Mononuclear cell (primary cell): Measurements from ENCODE around the gene RFX3. TPM values are rescaled to one million over a fixed set of nuclear protein-coding genes. Genes with fewer than 3 reads are reported as not detected.

Experiments
- H3K27me3 ChIP-seq: 2 replicates; pipeline ENCODE4 v1.6.0; 2011; ENCODE audit warnings: low read length, control low read depth; ENCODE audit not compliant: insufficient read depth
- H3K4me1 ChIP-seq: 2 replicates; pipeline ENCODE4 v1.5.1; 2011; ENCODE audit warnings: mild to moderate bottlenecking, low read length, control low read depth; ENCODE audit not compliant: insufficient read depth
- H3K4me3 ChIP-seq: 2 replicates; pipeline ENCODE4 v1.5.1; 2011; ENCODE audit warnings: mild to moderate bottlenecking, low read length, moderate library complexity
- H3K9me3 ChIP-seq: 2 replicates; pipeline ENCODE4 v1.5.1; 2011; ENCODE audit warnings: low read depth, mild to moderate bottlenecking, control low read depth, low read length
- total RNA-seq: library from RNA; depleted of rRNA; stranded (reverse); fragments of >200 nt; gene quantifications from one replicate; pipeline ENCODE4 v1.2.3, GENCODE V29; 2012

The RFX3 gene
- total RNA-seq, 1 donor: 11.9 TPM

DNA sequence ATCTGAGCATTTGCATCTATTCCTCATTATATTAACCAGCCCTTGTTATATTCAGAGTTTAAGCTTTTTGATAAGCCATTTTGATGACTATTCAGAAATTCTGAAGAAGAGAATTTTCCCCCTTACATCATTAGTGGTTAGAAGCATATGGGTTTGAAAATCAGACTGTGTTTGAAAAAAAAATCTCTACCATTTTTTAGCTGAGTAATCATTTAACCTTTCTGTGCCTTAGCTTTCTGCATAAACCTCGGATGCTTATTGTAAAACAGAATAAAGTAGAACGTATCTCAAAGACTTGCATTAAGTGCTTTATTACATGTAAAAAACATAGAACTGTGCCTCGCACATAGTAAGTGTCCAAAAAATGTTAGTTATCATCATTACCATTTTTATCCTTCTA lies 278.6 kb downstream of the RFX3 start:
- H3K4me1 ChIP-seq: peaks cover 24% of the 10 kb centered on the region
- H3K4me3 ChIP-seq: no peak overlapping the region
- H3K27me3 ChIP-seq: no peaks in the 10 kb centered on the region
- no peaks in the 10 kb centered on the region for H3K9me3 ChIP-seq

DNA sequence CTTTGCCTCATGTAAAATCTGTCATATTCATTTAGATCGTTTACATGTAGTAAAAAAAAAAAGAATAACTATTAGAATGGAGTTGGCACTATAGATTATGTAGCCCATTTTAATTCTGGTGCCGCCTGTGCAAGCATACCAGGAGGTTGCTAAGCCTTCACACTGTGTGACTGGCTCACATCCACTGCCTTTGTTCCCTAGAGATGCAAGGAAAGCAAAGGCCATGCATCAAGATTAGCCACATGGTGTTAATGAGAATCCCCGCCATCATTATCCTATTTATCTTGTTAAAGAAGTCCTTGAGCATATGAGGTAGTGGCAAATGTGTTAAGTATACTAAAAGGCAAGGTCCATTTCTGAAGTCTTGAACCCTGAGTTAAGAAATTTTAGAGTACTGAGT lies 279.6 kb downstream of the RFX3 start:
- no peak overlapping the region for H3K4me3 ChIP-seq
- peaks cover 26% of the 10 kb centered on the region for H3K4me1 ChIP-seq
- no peaks in the 10 kb centered on the region for H3K27me3 ChIP-seq
- no peaks in the 10 kb centered on the region for H3K9me3 ChIP-seq

DNA sequence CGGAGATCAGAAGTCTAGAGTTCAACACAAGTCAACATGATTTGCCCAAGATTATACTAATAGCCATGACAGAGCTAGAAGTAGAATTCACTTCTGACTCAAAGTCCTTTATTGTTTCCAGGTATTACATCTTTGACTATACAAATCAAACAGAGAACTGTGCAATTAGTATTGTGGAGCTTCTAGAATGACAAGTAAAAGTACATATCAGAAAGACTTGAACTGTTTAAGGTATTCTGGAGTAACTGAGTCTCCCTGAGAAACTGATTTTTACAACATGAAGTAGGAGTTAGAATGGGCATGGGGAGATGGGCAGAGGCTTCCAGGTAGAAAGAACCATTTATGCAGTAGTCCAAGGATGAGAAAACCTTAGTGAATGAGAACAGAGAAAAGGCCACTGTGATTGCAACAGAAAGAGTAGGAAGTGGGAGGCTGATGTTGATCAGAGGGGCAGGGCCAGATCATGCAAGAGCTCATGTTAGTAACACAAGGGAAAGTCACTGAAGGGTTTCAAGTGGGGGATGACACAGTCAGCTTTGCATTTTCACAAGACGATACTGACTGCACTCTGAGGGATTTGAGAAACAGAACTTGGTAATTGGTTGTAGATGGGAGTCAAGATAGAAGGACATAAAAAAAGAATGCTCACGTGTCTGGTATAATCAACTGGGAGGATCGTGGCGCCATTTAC lies 280.7 kb downstream of the RFX3 start:
- Histone ChIP-seq H3K27me3 (no peaks in the 10 kb centered on the region), H3K4me1 (peaks cover 34% of the 10 kb centered on the region), H3K4me3 (no peak overlapping the region), H3K9me3 (no peaks in the 10 kb centered on the region)

DNA sequence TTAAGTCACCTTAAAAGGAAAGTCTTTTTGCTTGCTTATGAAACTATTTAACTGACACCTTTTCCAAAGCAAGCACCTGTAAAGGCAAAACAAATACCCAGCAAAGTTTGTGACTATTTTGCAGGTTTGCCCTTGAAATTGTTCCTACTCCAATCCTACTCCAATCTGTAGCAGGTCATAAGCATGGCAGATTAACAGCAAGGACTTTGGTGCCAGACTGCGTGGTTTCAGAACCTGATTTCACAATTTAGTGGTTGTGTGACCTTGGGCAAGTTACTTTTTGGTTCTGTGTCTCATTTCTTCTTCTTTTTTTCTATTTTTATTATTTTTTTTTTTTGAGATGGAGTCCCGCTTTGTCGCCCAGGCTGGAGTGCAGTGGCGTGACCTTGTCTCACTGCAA lies 282.1 kb downstream of the RFX3 start:
- Histone ChIP-seq H3K27me3 (no peaks in the 10 kb centered on the region), H3K4me1 (peaks cover 34% of the 10 kb centered on the region), H3K9me3 (no peaks in the 10 kb centered on the region), H3K4me3 (no peak overlapping the region)

DNA sequence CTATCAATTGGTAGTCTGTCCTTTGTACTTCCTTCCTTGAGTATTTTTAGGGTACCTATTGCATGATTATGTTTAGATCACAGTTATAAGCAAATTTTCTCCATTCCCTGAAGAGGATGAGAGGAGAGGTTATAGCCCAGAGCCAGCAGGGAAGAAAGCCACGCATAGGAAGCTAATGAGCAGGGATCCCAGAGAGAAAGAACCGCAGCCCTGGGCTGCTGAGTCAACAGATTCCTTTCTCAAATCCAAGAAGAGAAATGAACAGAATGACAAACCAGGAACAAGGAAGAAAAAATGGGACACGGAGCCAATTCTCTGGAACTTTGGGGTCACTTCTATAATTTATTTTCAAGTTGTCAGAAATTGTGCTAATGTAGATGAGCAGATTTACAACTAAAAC lies 284.5 kb downstream of the RFX3 start:
- peaks cover 34% of the 10 kb centered on the region for H3K4me1 ChIP-seq
- no peaks in the 10 kb centered on the region for H3K27me3 ChIP-seq
- H3K9me3 ChIP-seq: no peaks in the 10 kb centered on the region
- H3K4me3 ChIP-seq: no peak overlapping the region

DNA sequence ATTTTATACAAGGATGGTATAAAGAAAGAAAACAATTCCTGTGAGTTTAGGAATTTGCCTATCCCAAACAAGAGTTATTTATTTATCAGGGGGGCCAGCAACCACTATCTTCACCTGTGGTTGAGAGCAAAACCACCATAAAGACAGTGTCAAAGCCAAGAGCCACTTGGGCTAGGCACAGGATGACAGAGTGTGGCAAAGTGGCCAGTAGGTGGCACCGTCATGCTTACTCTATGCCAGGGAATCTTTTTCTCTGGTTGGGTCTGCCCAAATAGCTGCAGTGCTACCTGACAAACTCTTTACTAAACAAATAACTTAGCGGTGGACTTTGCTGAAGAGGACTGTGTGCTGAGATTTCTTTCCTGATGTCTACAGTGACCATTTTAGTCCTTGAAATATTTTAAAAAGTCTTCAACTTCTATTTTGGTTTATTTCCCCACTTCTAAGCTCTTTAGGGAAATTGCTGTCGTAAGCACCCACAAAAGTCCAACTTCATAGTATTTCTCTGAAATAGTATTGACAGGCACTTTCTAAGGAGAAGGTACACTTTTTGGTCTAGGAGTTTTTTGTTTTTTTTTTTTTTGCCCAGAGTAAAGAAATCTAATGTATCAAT lies 285.0 kb downstream of the RFX3 start:
- Histone ChIP-seq H3K27me3 (no peaks in the 10 kb centered on the region), H3K9me3 (no peaks in the 10 kb centered on the region), H3K4me1 (peaks cover 34% of the 10 kb centered on the region), H3K4me3 (no peak overlapping the region)

DNA sequence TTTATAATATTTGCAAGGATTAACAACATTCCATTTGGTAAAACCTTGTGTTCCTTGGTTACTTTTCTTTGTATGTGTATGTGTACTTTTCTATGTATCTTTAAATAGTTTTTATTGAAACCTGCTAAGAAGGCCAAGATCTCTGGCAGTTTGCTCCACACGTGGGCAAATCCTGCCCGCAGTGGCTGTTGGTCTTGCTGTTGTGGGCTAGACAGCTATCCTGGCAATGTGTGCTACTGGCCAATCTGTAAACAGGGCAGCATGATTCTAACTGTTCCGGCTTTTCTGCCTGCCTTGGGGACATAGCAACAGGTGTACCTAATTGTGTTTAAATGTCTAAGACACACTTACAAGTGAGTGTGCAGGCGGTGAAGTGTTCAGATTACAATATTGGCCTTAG lies 286.6 kb downstream of the RFX3 start:
- no peaks in the 10 kb centered on the region for H3K27me3 ChIP-seq
- H3K4me3 ChIP-seq: no peak overlapping the region
- peaks cover 19% of the 10 kb centered on the region for H3K4me1 ChIP-seq
- H3K9me3 ChIP-seq: no peaks in the 10 kb centered on the region

DNA sequence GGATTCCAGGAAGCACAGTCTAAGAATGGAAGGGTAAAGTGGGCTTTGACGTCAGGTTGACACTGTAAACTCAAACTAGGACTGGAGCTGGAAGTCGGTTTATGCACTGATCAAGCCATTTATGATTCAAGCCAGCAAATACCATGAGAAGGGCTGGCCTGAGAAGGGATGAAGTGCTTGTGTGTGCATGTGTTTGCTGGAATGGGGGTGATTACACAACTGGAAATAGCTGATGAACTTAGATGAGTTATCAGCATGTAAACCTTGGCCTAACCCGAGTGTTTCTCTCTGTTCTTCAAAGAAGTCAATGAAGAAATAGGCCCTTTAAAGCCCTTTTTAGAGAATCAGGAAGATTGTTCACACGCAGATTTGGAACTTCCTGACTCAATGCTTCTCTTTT lies 287.6 kb downstream of the RFX3 start:
- H3K4me1 ChIP-seq: peaks cover 11% of the 10 kb centered on the region
- no peaks in the 10 kb centered on the region for H3K27me3 ChIP-seq
- no peak overlapping the region for H3K4me3 ChIP-seq
- H3K9me3 ChIP-seq: no peaks in the 10 kb centered on the region

DNA sequence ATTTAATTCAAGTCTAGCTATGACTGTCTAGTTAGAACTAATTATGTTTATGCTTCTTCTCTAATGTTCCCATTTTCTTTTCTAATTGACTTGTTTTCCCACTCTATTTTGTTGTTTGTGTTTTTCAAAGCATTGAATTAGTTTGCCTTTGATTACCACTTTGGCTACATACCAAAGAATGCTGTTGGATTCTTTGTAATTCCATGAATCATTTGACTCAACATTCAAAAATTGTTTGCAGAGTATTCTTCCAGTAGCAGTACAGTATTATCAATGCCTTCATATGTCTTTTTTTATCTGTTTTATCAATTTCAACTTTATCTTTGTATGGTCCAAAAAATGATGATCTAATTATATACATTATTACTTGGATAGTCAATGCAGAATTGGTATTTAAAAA lies 288.7 kb downstream of the RFX3 start:
- Histone ChIP-seq H3K4me1 (peaks cover 12% of the 10 kb centered on the region), H3K9me3 (no peaks in the 10 kb centered on the region), H3K4me3 (no peak overlapping the region), H3K27me3 (no peaks in the 10 kb centered on the region)

DNA sequence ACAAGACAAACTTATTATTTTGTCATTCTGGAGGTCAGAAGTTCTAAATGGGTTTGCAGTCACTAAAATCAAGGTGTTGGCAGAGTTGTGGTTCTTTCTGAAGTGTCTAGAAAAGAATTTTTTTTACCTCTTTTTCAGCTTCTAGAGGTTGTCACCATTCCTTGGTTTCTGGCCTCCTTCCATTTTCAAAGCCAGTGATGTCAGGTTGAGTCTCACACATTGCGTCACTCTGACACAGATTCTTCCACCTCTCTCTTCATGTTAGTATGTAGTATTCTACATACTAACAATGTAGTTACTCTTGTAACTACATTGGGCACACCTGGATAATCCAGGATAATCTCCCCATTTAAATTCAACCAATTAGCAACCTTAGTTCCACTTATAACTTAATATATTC lies 290.3 kb downstream of the RFX3 start:
- H3K4me3 ChIP-seq: no peak overlapping the region
- H3K9me3 ChIP-seq: no peaks in the 10 kb centered on the region
- H3K27me3 ChIP-seq: no peaks in the 10 kb centered on the region
- peaks cover 7% of the 10 kb centered on the region for H3K4me1 ChIP-seq

DNA sequence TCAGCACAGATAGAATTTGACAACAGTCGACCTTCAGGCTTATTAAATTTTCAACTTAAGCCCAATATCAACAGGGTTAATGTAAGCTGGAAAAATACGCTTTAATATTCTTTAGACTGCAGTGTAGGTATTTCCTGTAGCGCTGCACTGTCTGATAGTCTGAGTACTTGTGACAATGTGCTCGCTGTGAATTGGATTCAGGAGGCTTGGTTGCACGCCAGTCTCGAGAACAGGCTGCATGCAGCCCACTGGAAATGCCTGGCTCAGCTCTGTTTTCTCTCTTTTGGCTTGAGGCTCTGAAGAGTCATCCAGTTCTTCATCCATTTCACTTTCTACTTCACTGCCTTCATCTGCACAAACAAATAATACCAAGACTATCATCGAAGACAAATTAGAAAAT lies 300.9 kb downstream of the RFX3 start:
- Histone ChIP-seq H3K4me3 (no peak overlapping the region), H3K4me1 (no peaks in the 10 kb centered on the region), H3K9me3 (no peaks in the 10 kb centered on the region), H3K27me3 (no peaks in the 10 kb centered on the region)

DNA sequence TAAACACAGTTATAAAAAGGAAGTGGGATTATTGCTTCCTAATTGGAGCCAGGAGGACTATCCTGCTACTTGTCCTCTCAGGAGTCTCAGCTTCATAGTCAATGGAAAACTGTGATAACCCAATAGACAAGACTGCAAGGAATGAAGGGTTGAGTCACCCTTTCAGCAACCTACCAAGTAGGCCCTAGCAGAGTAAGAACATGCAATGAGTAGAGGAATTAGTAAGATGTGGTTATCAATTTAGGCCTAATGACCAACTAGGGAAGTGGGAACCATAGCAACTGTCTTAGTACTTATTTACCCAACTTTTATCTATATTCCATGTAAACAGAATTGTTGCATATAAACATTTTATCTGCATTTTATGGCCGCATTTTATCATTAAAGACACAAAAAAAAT lies 310.1 kb downstream of the RFX3 start:
- no peaks in the 10 kb centered on the region for H3K27me3 ChIP-seq
- H3K4me3 ChIP-seq: no peak overlapping the region
- no peaks in the 10 kb centered on the region for H3K9me3 ChIP-seq
- H3K4me1 ChIP-seq: no peaks in the 10 kb centered on the region

DNA sequence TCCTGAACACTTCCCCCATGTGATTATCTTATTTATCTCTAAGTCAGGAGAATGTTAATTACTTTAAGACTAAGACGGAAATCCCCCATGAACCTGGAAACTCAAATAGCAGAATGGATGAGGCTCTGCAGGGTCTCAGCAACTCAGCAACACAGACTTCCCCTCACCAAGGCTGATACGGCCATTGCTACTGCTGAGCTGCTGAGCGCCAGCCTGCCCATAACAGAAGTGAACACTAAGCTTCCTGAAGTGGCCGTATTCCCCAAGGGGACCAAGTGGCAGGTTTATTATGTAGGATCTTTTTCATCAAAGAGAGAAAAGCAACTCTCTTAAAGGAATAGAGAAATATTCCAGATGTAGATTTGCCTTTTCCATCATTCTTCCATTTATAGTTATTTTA lies 311.1 kb downstream of the RFX3 start:
- no peak overlapping the region for H3K4me3 ChIP-seq
- no peaks in the 10 kb centered on the region for H3K4me1 ChIP-seq
- no peaks in the 10 kb centered on the region for H3K27me3 ChIP-seq
- no peaks in the 10 kb centered on the region for H3K9me3 ChIP-seq

DNA sequence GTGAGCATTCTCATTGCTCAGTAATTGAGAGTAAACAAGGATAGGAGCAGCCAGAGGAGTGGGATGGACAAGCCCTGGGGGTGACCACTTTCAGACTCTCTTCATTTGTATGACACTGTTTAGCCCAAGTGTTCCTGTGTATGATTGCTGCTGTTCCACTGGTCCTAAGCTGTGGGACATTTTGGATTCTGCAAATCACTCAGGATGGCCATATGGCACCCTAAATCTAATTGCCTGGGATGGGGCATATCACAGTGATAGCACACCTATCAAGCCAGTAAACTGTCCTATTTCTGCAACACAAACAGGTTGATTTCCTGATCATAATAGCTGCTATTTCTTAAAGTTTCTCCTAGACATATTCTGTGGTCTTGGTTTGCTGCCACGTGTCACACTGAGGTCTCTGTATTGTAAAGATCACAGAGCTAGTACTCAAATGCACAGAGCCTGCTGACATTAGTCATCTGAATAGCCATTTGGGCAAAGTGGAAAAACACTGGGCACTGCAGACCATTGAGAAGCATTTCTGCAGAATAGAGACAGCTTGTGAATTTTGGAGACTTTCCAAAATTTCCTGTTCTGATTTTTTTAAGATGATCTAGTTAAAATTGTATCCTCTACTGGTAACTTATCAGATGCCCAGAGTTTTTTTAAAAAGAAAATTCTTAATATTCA lies 320.2 kb downstream of the RFX3 start:
- H3K9me3 ChIP-seq: no peaks in the 10 kb centered on the region
- no peaks in the 10 kb centered on the region for H3K27me3 ChIP-seq
- H3K4me1 ChIP-seq: no peaks in the 10 kb centered on the region

DNA sequence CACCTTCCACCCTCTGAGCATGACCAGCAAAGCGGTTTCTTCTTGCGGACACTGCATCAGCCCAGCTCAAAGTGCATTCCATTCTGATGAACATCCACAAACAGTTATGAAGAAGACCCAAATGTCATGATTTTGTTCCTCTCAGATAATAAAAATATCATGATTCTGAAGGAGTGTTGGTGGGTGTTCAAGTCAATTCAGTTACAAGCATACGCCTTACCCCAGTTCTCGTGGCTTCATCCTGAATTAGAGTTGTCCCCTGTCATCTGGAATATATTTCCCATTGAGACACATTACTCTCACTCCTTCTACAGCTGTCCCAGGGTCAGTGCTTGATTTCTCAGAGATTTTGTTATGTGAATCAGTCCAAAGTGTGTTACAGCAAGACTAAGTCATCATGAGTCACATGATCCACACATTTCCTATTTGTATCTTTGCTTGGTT lies 325.4 kb downstream of the RFX3 start:
- H3K27me3 ChIP-seq: no peaks in the 10 kb centered on the region
- H3K9me3 ChIP-seq: no peaks in the 10 kb centered on the region
- no peak overlapping the region for H3K4me3 ChIP-seq
- no peaks in the 10 kb centered on the region for H3K4me1 ChIP-seq

More for the DNA sequence above, 320.2 kb downstream of the RFX3 start:
- H3K4me3 ChIP-seq: no peak overlapping the region

DNA sequence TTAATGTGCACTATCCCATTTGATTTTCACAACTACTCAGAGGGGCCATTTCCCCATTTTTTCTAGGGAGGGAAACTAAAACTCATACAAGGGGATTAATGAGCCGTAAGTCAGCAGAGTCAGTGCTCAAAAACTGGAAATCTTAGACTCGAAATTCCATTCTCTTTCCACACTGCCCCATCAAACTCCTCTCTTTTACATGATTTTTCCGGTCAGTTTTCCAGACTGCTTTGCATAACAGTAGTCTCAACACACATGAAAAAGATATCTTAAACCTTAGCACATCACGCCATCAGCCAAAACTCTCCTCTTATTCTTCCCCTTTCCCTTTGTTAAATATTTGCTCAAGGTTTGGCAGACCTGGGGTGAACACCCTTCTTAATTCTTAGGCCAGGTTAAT lies 332.0 kb downstream of the RFX3 start:
- Histone ChIP-seq H3K27me3 (peaks cover 2% of the 10 kb centered on the region), H3K4me1 (no peaks in the 10 kb centered on the region), H3K9me3 (no peaks in the 10 kb centered on the region), H3K4me3 (no peak overlapping the region)
